DLD1 (cell line): ENCODE measurements around the gene INF2.

Experiments
- in situ Hi-C: cut with HindIII; loops from 2 replicates; pipeline ENCODE4 v1.10.0; 2017; ENCODE audit warnings: low sequenced_read_pairs

The INF2 gene

GRCh38 chr14:104675447-104675846 is 14.0 kb upstream of the INF2 start:
- in situ Hi-C loops = no loop called here

DNA sequence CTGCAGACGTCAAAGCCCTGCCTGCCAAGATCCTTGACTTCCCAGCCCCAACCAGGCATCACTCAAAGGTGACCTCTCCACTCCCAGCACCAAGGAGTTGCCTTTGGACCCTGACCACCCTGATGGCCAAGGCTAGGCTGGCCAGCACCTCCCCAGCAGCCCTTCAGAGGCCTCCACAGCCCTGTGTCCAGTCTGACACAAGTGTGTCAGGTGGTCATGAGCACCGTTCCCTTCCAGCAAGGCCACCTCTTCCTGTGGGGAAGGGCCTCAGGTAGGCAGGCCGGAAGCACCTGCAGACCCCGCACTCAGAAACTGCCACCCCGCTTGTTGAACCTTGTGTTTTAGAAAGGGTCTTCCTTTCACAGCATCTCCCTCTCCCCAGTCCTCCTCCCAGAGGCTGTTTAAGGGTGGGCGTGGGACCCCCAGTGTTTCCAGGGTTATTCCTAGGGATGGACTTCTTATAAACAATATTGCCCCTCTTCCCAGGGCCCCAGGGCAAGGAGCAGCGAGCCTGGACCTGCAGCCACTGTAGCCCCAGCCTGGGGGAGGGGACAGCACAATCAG is 13.2 kb upstream of the INF2 start:
- in situ Hi-C loops = no loop called here

GRCh38 chr14:104676694-104677511 is 12.5 kb upstream of the INF2 start:
- in situ Hi-C loops = no loop called here

- in situ Hi-C loops = no loop called here
Observed at GRCh38 chr14:104677512-104678332, 11.7 kb upstream of the INF2 start.

DNA sequence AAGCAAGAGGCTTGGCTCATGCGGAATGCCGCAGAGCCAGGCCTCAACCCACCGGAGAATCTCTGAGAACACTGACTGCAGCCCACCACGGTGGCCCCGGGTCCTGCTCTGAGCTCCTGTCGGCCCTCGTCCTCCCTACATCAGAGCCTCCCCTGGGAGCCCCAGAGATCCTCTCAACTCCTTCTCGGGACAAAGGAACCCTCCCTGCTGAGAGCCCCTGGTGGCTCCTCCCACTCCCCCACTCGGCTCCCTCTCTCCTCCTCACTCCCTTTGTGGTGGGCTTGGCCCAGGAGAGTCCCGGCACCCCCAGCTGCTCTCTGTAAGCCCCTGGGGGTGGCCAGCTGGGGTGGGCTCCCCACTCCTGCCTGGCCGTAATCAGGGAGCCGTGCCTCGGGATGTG is 11.1 kb upstream of the INF2 start:
- in situ Hi-C loops = no loop called here

DNA sequence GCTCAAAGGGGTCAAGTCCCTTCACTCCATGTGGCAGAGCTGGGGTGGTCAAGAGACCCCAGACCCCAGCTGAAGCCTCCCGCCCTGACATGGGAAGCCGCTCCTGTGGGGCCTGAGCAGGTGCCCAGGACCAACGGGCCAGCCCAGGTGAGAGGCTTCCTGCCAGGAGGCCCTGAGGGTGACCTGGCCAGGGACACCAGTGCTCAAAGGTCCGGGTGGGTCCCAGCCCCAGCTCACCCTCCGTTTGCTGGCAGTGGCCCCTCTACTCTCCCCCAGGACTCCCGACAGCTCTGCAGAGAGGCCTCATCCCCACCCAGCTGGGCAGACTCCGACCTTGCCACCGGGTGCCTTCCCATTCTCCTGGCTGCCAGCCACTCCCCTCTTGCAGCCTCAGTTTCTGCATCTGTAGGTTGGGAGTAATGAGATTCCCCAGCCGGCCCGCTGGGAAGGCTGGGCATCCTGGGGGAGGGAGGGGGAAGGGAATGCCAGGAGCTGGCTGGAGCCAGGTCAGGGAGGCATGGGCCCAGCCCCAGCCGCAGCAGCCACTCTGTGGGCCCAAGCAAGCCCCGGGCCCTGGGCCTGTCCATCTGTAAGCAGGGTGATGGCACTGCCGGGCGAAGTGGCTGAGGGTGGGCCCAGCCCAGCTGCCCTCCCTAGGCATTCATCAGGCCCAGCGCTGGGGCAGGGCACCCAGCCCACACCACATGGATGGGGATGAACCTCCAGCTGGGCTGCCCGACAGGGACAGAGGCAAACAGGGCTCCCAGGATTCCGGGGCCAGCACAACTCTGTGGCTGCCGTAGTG is 10.3 kb upstream of the INF2 start:
- in situ Hi-C loops = no loop called here

DNA sequence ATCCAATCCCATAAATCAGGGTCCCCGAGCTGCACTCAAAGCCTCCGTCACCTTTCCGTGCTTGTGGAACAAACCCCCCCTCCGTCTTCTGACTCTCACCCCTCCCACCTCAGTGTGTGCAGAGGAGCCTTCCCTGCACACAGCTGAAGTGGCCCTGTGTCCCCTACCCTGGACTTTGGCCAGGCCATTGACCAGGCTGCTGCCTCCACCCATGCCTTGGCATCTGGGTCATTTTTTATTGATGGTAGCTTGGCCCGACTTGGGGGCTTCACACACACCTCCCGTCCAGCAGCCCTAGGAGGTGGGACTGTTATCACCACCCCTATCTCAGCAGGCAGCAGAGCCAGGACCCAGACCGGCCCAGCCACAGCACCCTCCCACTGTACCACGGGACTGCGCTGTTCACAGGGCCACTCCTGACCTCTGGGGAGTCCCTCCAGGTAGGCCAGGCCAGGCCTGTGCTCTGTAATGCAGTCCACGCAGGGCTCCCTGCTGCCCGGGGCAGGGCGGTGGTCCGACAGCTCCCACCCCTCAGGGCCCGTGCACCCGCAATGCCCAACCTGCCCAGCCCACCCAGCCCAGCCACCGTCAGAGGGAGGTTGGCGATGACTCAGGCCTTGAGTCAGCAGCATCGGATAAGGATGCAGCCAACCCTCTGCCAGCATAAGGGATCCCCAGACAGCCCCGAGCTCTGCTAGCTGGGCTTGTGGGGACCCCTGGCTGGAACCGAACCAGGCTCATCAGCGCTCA is 9.2 kb upstream of the INF2 start:
- in situ Hi-C loops = no loop called here

DNA sequence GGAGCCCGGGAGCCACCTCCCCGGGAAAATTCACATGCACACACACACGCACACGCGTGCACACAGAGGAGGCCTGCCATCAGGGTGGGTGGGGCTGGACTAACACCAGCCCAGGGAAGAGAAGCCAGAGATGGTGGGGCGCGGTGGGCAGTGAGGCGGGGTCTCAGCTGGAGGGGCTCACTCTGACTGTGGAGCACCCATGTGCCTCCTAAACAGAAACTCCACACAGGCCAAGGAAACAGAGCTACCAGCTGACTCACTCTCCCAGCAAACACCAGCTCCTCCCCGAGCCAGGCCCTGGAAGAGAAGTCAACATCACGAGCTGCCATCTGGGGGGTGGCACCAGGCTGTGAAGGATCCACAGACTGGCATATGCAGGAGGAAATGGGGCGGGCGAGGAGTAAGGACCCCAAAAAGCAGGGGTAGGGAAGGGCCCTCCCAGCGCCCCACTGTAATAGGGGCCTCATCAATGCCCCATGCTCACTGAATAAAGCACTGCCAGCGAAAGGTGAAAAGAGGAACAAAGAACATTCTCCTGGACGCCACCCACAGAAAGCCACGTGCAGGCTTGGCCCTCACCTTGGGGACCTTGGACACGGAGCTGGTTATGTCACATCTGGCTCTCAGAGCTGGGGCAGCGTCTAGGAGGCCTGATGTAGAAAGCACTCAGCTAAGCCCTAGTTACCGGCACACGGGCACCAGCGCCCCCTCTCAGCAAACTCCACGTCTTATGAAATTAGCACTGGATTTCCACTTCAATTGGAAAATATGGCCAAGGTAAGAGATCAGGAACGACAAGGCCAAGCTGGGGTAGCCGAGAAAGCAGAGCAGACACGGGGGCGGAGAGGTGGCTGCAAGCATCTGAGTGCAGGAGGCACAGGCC is 8.4 kb upstream of the INF2 start:
- in situ Hi-C loops = no loop called here

DNA sequence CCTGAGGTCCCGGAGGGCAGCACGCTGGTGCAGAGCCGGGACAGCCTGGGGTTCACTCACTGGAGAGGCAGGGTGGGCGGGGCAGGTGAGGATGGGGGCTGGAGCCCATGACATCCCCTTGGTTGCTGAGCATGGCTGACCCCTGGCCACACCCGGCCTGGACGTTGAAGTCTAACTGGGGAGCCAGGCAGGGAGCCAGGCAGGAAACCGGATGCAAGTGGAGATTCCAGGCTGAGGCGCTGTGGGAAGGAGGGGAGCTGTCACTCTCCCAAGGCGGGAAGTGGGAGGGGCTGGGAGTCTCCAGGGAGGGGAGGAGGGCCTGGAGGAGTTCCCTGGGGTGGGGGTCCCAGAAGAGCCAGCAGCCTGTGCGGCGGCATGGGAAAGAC is 7.7 kb upstream of the INF2 start:
- in situ Hi-C loops = no loop called here

DNA sequence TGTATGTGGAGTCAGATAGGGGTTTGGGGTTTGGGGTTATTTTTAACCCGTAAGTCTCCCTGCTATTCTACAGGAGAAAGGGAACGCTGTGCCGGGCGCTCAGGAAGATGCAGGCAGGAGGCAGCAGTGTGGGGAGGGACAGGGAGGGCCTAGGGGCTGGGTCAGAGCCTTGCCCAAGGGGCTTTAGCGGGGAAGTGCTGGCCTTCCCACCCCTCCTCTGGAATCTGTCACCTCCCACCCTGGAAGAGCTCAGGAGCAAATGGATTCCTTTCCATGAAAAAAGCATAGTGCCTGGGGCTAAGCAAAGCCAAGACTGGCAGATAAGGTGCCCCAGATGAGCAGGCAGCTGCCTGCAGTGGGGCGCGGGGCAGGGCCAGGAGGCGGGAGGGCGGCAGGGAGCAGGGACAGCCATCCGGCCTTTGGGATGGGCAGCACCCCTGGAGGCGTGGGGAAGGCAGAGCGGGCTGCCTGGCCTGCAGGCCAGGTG is 7.3 kb upstream of the INF2 start:
- in situ Hi-C loops = no loop called here

DNA sequence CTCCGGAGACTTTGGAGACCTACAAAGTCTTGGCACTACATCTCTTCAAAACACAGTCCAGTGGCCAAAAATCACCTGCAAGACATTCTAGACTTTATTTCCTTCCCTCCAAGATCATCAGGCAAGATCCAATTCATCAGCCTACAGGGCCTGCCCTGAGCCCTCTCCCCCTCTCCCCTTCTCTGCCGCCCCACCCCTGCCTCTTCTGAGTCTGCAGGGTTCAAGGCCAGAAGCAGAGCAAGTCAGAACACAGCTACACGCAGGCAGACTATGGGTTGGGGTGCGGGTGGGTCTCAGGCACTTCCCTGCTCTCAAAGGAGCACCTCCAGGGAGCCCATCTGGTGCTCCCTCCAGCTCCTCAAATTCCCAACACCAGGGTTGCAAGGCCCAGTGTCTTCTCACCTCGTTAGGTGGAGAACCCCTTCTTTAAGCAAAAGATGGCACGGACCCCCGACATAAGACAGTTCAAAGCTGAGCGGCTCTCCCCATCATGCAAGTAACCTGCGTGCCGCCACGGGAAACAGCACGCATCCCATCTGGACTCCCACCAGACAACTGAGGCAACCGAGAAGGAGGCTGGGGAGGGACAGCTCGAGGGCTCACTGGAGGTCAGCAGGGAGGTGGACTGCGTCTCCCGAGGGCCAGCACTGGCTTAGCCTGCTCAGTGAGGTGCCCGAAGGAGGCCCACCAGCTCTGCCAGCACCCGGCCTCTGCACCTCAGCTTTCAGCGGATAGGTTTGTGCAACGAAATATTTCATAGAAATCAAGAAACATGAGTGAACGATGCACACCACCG is 5.6 kb upstream of the INF2 start:
- in situ Hi-C loops = no loop called here

DNA sequence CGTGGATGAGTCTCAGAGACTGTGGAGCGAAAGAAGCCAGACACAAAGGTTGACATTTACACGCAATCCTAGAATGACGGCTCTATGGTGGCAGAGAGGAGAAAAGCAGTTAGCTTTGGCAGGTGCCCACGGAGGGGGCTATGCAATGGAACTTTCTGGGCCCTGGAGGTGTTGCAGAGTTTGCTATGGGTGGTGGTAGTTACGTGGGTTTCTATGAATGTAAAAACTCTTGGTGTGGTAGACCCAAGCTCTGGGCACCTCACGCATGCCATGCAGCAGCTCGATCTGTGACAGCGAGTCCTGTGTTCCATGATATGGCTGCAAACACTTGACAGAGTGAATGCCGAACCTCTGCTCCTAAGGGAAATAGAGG is 5.0 kb upstream of the INF2 start:
- in situ Hi-C loops = no loop called here

DNA sequence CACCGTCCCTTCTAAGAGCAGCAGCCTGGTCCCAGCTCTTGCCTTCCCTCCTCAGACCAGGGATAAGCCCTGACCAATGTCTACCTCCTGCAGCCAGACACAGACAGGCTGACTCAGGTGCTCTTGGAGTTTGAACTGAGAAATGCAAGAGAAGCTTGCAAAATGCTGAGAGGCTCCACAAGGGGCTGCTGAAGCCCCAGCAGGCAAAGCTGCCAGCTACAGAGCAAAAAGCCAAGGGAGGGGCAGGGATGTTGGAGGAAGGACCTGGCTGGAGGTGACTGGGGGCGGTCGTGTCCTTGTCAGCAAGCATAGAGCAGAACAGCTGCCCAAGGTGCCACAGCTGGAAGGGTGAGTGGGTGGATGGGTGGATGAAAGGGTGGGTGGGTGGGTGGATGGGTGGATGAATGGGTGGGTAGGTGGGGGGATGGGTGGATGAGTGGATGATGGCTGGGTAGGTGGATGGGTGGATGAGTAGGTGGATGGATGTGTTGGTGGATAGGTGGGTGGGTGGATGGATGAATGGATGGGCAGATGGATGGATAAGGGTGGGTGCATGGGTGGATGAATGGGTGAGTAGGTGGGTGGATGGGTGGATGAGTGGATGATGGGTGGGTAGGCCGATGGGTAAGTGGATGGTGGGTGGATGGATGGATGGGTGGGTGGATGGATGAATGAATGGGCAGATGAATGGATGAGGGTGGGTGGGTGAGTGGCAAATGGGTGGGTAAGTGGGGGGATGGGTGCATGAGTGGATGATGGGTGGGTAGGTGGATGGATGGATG is 4.0 kb upstream of the INF2 start:
- in situ Hi-C loops = no loop called here

GRCh38 chr14:104685998-104686610 is 3.3 kb upstream of the INF2 start:
- in situ Hi-C loops = no loop called here

DNA sequence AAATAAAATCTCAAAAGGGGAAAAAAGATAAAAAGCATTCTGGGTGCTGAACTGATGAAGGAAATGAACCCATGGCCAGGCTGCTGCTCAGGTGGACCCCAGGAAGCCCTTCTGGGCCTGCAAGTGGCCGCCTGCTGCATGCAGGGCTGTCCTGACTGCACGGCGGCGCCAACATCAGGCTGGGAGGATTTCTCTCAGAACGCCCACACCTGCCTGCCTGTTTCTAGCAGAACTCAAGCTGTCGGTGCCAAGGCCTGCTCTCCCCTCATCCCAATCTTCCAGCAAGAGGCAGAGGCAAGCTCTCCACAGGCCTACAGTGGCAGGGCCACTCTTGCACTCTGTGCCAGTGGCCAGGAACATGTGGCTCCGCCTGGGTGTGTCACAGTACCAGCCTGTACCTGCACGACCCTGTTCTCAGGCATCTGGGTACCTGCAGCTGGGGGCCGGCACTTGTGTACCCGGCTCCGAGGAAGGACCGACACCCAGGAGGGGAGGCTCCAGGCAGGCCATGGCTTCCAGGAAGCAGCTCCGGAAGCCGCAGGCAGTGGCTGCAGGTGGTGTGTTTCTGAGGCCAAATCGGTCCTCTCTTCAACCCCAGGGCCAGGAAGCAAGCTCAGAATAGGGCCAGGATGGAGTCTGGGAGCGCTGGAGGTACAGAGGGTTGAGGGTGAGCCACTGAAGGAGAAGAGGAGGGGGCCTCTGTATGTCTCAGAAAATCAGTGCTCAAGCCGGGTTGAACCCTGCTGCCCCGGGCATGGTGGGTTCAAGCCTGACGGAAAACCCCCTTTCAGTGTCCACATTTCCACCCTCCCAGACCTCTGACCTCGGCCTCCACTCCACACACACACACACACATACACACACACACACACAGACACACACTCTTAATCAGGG is 2.5 kb upstream of the INF2 start:
- in situ Hi-C loops = no loop called here
